Epithelial cell of proximal tubule (primary cell): ENCODE data around the gene P3H2. TPM values are rescaled to one million over a fixed set of nuclear protein-coding genes. Genes with fewer than 3 reads are reported as not detected.

Experiments
- DNase-seq: peaks from one replicate; pipeline ENCODE4 v3.0.0-alpha.2; 2011; ENCODE audit warnings: low read depth
- H3K4me3 ChIP-seq: 2 replicates; pipeline ENCODE4 v1.5.1; 2011; ENCODE audit warnings: low read depth, mild to moderate bottlenecking, low read length
- total RNA-seq: library from RNA; depleted of rRNA; stranded (reverse); fragments of >200 nt; gene quantifications from 2 replicates; pipeline ENCODE4 v1.2.3, GENCODE V29; 2015
- TF ChIP-seq, protein P1 (sequence below): conservative IDR thresholded peaks from 2 replicates; pipeline ENCODE4 v1.5.1; 2012; ENCODE audit warnings: low read depth, mild to moderate bottlenecking, low read length

The P3H2 gene
- total RNA-seq, 1 donor from 2014 or later: 107 TPM

DNA sequence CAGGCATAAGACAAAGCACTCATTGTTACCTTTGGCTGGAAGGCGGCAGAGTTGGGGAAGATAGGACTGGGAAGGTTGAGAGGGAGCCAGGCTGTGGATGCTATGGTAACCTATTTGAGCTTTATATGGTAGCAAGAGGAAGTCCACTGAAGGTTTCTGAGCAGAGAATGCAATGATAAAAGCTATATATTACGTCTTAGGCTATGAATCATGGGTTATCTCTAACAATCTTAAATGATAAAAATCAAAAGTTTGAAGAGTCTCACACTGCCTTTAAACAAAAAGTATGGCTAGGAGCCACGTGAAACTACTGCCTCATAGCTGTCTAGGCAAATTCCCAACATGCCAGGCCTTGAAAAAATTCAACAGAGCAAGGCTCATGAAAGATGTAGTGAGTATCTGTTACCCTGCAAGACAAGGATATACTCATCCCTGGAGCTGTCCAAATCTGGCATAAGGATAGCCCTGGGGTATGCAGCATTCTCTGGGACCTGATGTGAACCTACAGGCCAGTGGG, 4.1 kb downstream of the P3H2 start:
- TF ChIP-seq, protein P1, sequence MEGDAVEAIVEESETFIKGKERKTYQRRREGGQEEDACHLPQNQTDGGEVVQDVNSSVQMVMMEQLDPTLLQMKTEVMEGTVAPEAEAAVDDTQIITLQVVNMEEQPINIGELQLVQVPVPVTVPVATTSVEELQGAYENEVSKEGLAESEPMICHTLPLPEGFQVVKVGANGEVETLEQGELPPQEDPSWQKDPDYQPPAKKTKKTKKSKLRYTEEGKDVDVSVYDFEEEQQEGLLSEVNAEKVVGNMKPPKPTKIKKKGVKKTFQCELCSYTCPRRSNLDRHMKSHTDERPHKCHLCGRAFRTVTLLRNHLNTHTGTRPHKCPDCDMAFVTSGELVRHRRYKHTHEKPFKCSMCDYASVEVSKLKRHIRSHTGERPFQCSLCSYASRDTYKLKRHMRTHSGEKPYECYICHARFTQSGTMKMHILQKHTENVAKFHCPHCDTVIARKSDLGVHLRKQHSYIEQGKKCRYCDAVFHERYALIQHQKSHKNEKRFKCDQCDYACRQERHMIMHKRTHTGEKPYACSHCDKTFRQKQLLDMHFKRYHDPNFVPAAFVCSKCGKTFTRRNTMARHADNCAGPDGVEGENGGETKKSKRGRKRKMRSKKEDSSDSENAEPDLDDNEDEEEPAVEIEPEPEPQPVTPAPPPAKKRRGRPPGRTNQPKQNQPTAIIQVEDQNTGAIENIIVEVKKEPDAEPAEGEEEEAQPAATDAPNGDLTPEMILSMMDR: no peak
- no peak for DNase-seq
- no peak overlapping the region for H3K4me3 ChIP-seq

DNA sequence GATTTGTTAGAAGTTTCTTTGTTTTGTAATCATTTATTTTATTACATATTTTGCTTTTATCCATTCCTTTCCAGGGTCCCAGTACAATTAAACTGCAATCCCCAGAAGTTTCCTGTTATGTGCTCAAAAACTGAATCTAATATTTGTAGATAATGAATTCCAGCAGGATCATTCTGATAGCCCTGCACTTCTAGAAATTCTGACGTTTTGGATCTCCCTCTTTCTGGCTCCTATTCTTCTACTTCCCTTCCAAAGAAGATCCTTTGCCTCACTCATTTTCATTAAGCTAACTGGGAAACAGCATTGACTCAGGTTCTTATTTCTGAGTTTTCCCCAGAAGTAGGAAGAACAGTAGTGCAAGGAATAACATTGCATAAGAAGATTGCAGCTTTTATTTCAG, 9.9 kb downstream of the P3H2 start:
- H3K4me3 ChIP-seq: no peak overlapping the region
- TF ChIP-seq, protein P1: no peak

DNA sequence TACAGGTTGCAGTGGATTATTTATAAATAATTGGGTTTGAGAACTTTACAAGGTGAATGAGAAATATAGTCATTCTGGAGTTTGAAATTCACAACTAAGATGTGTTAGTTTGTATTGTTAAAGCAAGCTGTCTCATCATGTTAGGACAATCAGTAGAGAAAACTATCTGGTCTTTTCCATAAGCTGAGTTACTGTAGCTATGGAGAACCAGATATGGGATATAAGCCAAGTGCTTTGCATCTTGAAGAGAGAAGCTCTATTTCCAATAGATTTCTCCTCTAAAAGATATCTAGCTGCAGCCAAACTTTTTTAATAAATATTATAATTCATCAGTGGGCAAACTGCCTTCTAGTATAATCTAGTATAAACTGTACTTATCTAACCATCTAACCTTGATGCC, 11.3 kb downstream of the P3H2 start:
- TF ChIP-seq, protein P1: no peak
- peak overlapping the region; percentile 27 for H3K4me3 ChIP-seq
- no peak for DNase-seq

More for the DNA sequence above, 9.9 kb downstream of the P3H2 start:
- DNase-seq: no peak

DNA sequence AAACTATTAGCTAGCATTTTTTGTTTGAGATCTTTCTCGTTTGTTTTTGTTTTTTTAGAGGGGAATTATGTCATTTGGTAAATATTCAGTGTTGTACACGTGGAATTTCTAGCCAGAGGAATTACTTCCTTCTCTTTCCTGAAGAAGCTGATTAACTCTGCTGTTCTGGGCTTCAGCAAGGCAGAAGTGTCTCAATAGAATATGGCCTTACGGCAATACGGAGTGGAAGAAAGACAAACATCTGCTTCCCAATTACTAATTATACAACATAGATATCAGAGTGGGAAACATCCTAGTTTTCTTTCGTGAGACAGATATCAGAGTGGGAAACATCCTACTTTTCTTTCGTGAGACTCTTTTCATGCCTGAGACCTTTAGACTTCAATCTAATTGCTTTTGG, 11.9 kb downstream of the P3H2 start:
- peak overlapping the region; percentile 27 for H3K4me3 ChIP-seq
- TF ChIP-seq, protein P1: no peak
- DNase-seq: no peak

DNA sequence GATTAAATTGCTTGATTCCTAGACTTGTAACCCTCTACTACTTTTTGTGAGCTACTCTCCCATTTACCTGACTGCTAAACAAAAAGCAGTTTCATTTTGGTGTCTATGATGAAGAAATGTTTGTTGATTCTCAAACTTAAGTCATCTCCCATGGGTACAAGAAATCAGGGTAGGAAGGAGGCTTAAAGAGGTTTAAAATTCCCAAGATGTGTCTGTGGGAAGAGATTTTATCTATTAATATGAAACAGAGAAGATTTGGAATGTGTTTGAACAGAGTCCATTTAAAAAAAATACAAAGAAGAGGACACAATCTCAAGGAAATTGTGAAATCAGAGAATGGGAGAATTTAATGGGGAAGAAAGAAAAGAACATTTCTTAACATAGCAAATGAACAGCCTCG, 14.8 kb downstream of the P3H2 start:
- DNase-seq: no peak
- TF ChIP-seq, protein P1: no peak
- no peak overlapping the region for H3K4me3 ChIP-seq

DNA sequence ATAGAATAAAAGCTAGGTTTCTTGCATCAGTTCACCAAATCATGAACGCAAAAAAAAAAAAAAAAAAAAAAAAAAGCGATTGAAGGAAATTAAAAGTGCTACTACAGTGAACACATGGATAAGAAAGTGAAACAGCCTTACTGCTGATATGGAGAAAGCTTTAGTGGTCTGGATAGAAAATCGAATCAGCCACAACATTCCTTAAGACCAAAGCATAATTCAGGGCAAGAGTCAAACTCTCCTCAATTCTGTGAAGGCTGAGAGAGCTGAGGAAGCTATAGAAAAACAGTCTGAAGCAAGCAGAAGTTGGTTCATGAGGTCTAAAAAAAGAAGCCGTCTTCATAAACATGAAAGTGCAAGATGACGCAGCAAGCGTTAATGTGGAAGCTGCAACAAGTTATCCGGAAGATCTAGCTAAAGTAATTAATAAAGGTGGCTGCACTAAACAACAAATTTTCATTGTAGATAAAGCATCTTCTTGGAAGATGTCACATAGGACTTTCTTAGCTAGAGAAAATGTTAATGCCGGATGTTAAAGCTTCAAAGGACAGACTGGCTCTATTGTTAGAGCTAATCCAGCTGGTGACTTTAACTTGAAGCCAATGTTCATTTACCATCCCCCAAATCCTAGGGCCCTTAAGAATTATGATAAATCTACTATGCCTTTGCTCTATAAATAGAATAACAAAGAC, 19.2 kb downstream of the P3H2 start:
- no peak for DNase-seq
- TF ChIP-seq, protein P1: no peak
- no peak overlapping the region for H3K4me3 ChIP-seq

DNA sequence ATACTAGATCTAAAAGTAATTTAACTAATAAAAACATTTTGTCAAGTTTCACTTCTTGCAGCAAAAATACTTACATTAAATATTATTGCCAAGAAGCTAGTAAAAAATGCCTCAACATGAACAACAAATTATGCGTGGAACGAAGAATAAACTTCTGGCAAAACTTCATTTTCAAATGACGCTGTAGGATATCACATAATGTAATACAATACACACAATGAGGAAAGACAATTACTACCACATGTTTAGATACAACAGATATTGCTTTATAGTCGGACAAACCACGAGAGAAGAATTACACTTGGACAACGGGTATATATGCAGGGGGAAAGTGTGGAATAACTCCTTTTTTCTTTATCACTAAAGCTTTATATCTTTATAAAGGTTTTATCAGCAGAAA, 21.6 kb downstream of the P3H2 start:
- DNase-seq: no peak
- H3K4me3 ChIP-seq: no peak overlapping the region
- TF ChIP-seq, protein P1: no peak
